WTC11 (cell line): Measurements from ENCODE around the gene EGFR.

Experiments
- ATF1 ChIP-seq: sonication (generic); formaldehyde crosslinking; IDR thresholded peaks from 2 replicates; pipeline ENCODE4 v1.8.1; 2023; ENCODE audit warnings: mild to moderate bottlenecking, moderate library complexity, missing genetic modification reagents
- CREB1 ChIP-seq: sonication (generic); formaldehyde crosslinking; IDR thresholded peaks from 2 replicates; pipeline ENCODE4 v1.8.0; 2023; ENCODE audit warnings: mild to moderate bottlenecking, missing genetic modification reagents
- CREM ChIP-seq: sonication (generic); formaldehyde crosslinking; IDR thresholded peaks from 2 replicates; pipeline ENCODE4 v1.8.1; 2022; ENCODE audit warnings: mild to moderate bottlenecking, missing genetic modification reagents, moderate library complexity
- ESRRA ChIP-seq: sonication (generic); formaldehyde crosslinking; IDR thresholded peaks from 2 replicates; pipeline ENCODE4 v1.8.1; 2022; ENCODE audit warnings: mild to moderate bottlenecking, missing genetic modification reagents, borderline replicate concordance
- NR2C2 ChIP-seq: sonication (generic); formaldehyde crosslinking; IDR thresholded peaks from 2 replicates; pipeline ENCODE4 v1.8.0; 2022; ENCODE audit warnings: mild to moderate bottlenecking, missing genetic modification reagents
- TCF7 ChIP-seq: sonication (generic); formaldehyde crosslinking; IDR thresholded peaks from 2 replicates; pipeline ENCODE4 v1.8.0; 2022; ENCODE audit warnings: mild to moderate bottlenecking, low read depth, missing genetic modification reagents, moderate library complexity
- TEAD4 ChIP-seq: sonication (generic); formaldehyde crosslinking; IDR thresholded peaks from 2 replicates; pipeline ENCODE4 v1.8.0; 2022; ENCODE audit warnings: mild to moderate bottlenecking, missing genetic modification reagents
- ZNF121 ChIP-seq: sonication (generic); formaldehyde crosslinking; IDR thresholded peaks from 2 replicates; pipeline ENCODE4 v1.8.0; 2023; ENCODE audit warnings: missing genetic modification reagents
- ZNF416 ChIP-seq: fragments of 250-450 bp; sonication (Bioruptor Pico); IDR thresholded peaks from 2 replicates; pipeline ENCODE4 v1.9.0; 2021; ENCODE audit warnings: mild to moderate bottlenecking, inconsistent platforms
- TF ChIP-seq, protein P1 (sequence below): sonication (generic); formaldehyde crosslinking; IDR thresholded peaks from 2 replicates; pipeline ENCODE4 v1.8.1; 2023; ENCODE audit warnings: mild to moderate bottlenecking, missing genetic modification reagents, moderate library complexity
- TF ChIP-seq, protein P2 (sequence below): fragments of 250-450 bp; sonication (Bioruptor Pico); IDR thresholded peaks from 2 replicates; pipeline ENCODE4 v1.9.0; 2021; ENCODE audit warnings: mild to moderate bottlenecking
- TF ChIP-seq, protein P3 (sequence below): fragments of 200-600 bp; IDR thresholded peaks from 2 replicates; pipeline ENCODE4 v1.8.0; 2022; ENCODE audit warnings: antibody characterized with exemption
- TF ChIP-seq, protein P4 (sequence below): sonication (generic); formaldehyde crosslinking; IDR thresholded peaks from 2 replicates; pipeline ENCODE4 v1.8.1; 2023; ENCODE audit warnings: mild to moderate bottlenecking, missing genetic modification reagents

DNA sequence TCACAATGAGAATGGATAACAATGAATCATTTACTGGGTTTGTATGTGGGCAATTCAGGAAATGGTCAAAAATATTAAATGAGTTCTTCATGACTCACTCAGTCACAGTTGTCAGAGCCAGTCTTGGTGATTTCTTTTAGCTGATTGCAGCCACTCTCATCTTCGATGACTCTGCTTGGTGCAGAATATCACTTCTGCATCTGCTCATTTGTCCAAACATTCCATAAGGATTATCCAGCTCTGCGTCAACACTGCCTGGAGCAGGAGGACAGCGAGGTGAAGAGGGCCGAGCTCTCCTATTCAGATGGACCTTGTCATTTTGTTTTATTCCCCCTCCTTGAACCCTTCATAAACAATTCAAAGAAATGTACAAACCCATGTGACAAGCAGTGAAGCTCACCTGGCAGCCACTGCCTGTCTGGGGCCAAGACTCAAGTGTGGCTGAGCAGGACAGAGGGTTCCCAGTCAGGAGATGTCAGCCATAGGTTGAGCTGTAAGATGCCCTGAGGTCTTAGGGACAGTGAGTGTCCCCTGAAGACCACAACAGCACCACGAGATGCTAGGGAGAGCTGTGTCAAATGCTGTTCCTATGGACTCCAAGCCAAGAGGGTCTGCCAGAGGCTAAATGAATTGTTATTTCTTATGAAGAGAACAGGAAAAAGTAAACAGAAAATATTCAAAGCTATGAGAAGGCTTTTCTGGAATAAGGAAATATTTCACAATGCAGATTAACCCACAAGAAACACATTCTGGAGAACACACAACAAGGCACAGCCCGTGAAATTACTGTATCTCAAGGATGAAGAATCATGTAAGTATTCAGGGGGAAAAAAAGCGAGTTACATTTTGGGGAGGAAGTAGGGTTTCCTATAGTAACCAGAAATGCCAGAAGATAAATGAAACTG, 33.1 kb upstream of the EGFR start:
- TF ChIP-seq ESRRA (CRISPR knock-in tag) = no peak
- no peak for TF ChIP-seq TCF7 (CRISPR knock-in tag)
- TF ChIP-seq, protein P1, sequence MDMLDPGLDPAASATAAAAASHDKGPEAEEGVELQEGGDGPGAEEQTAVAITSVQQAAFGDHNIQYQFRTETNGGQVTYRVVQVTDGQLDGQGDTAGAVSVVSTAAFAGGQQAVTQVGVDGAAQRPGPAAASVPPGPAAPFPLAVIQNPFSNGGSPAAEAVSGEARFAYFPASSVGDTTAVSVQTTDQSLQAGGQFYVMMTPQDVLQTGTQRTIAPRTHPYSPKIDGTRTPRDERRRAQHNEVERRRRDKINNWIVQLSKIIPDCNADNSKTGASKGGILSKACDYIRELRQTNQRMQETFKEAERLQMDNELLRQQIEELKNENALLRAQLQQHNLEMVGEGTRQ = no peak
- TF ChIP-seq, protein P2, sequence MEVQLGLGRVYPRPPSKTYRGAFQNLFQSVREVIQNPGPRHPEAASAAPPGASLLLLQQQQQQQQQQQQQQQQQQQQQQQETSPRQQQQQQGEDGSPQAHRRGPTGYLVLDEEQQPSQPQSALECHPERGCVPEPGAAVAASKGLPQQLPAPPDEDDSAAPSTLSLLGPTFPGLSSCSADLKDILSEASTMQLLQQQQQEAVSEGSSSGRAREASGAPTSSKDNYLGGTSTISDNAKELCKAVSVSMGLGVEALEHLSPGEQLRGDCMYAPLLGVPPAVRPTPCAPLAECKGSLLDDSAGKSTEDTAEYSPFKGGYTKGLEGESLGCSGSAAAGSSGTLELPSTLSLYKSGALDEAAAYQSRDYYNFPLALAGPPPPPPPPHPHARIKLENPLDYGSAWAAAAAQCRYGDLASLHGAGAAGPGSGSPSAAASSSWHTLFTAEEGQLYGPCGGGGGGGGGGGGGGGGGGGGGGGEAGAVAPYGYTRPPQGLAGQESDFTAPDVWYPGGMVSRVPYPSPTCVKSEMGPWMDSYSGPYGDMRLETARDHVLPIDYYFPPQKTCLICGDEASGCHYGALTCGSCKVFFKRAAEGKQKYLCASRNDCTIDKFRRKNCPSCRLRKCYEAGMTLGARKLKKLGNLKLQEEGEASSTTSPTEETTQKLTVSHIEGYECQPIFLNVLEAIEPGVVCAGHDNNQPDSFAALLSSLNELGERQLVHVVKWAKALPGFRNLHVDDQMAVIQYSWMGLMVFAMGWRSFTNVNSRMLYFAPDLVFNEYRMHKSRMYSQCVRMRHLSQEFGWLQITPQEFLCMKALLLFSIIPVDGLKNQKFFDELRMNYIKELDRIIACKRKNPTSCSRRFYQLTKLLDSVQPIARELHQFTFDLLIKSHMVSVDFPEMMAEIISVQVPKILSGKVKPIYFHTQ = no peak
- TF ChIP-seq, protein P3, sequence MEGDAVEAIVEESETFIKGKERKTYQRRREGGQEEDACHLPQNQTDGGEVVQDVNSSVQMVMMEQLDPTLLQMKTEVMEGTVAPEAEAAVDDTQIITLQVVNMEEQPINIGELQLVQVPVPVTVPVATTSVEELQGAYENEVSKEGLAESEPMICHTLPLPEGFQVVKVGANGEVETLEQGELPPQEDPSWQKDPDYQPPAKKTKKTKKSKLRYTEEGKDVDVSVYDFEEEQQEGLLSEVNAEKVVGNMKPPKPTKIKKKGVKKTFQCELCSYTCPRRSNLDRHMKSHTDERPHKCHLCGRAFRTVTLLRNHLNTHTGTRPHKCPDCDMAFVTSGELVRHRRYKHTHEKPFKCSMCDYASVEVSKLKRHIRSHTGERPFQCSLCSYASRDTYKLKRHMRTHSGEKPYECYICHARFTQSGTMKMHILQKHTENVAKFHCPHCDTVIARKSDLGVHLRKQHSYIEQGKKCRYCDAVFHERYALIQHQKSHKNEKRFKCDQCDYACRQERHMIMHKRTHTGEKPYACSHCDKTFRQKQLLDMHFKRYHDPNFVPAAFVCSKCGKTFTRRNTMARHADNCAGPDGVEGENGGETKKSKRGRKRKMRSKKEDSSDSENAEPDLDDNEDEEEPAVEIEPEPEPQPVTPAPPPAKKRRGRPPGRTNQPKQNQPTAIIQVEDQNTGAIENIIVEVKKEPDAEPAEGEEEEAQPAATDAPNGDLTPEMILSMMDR = no peak
- TF ChIP-seq ZNF416 = no peak
- no peak for TF ChIP-seq ATF1 (CRISPR knock-in tag)
- no peak for TF ChIP-seq CREM (CRISPR knock-in tag)
- TF ChIP-seq TEAD4 (CRISPR knock-in tag) = no peak
- TF ChIP-seq, protein P4, sequence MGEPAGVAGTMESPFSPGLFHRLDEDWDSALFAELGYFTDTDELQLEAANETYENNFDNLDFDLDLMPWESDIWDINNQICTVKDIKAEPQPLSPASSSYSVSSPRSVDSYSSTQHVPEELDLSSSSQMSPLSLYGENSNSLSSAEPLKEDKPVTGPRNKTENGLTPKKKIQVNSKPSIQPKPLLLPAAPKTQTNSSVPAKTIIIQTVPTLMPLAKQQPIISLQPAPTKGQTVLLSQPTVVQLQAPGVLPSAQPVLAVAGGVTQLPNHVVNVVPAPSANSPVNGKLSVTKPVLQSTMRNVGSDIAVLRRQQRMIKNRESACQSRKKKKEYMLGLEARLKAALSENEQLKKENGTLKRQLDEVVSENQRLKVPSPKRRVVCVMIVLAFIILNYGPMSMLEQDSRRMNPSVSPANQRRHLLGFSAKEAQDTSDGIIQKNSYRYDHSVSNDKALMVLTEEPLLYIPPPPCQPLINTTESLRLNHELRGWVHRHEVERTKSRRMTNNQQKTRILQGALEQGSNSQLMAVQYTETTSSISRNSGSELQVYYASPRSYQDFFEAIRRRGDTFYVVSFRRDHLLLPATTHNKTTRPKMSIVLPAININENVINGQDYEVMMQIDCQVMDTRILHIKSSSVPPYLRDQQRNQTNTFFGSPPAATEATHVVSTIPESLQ = no peak
- no peak for TF ChIP-seq CREB1 (CRISPR knock-in tag)
- no peak for TF ChIP-seq ZNF121 (CRISPR knock-in tag)
- TF ChIP-seq NR2C2 (CRISPR knock-in tag) = no peak
